ENCODE measurements around the gene HYDIN.
A peak's percentile ranks its signal among the peaks of the same experiment; 100 is the strongest.

The HYDIN gene

DNA sequence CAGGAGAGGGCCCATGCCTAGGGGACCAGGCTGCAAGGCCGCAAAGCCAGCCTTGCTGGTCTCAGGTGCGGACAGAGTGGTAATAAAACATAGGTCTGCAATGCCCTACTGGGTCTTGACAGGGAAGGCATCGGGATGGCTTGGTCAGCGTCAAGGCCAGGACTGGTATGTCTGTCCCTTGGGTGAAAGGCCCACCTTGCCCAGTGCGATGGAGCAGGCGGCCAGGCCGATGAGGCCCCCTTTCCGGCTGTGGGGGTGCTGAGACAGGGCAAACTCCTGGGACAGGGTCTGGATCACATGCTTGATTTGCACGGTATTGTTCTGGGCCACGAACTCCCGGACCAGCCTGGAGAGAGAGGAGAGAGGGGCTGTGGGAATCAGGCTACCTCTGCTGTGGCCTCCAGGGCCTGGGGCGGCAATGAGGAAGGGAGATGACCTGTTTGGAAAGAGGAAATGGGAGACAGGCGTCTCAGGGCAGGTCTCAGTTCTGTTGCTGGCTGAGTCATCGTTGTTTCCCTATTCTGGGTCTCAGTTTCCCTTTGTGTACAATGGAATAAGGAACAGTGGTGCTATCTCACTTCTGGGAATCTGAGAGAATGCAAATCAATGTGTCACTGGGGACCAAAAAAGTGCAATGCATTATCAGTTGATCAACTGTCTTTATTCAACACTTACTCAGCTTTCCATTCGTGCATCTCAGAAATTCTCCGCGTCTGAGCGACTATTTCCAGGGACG, 444.3 kb downstream of the HYDIN start:
- no peak for DNase-seq (ENCODE audit: low spot score)

- DNase-seq (ENCODE audit: low spot score): no peak
These were observed 445.6 kb downstream of the HYDIN start for GRCh38 chr16:70784692-70785555.

GRCh38 chr16:70782237-70782636, 448.3 kb downstream of the HYDIN start:
- DNase-seq (ENCODE audit: low spot score): no peak

GRCh38 chr16:70781800-70782199, 448.7 kb downstream of the HYDIN start:
- DNase-seq (ENCODE audit: low spot score): no peak

GRCh38 chr16:70780546-70780945, 450.0 kb downstream of the HYDIN start:
- no peak for DNase-seq (ENCODE audit: low spot score)

DNA sequence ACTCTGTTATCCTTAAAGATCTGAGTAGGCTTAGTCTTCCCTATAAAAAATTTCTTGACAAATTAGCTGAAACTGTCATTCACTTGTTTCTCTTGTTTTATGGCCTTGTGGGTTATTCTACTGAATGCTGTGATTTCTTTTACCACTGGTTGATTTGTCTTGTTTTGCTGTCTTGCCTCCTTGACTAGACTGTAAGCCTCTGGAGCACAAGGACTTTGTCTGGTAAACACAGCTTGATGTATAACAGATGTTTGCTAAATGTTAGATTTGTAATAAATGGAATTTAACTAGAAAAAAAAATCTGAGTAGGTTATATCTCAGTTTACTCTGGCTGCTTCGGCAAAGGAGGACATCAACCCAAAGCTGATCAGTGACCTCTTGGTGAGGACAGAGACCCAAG, 451.2 kb downstream of the HYDIN start:
- no peak for DNase-seq (ENCODE audit: low spot score)

GRCh38 chr16:70778901-70779309, 451.6 kb downstream of the HYDIN start:
- DNase-seq (ENCODE audit: low spot score): peak; percentile 78

- DNase-seq (ENCODE audit: low spot score): no peak
These were observed 452.5 kb downstream of the HYDIN start for GRCh38 chr16:70777973-70778406.

- DNase-seq (ENCODE audit: low spot score): no peak
These were observed 453.0 kb downstream of the HYDIN start for GRCh38 chr16:70777496-70777895.

DNA sequence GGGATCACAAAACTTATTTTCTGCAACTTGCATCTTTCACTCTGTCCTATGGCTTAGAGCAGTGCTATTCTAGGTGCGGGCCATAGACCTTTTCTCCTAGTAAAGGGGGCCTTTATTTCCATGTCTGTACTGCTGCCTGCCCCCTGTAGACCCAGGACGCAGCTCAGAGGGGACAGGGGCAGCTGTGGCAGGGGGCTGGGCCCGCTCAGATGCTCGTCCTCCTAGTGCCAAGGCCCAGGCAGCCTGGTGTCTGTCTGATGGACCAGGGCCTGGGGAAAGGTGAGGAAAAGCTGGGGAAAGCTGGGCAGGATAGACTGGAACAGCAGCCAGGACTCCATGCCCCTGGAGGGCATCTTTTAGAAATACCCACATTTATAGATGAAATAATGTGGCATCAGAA, 455.1 kb downstream of the HYDIN start:
- no peak for DNase-seq (ENCODE audit: low spot score)

DNA sequence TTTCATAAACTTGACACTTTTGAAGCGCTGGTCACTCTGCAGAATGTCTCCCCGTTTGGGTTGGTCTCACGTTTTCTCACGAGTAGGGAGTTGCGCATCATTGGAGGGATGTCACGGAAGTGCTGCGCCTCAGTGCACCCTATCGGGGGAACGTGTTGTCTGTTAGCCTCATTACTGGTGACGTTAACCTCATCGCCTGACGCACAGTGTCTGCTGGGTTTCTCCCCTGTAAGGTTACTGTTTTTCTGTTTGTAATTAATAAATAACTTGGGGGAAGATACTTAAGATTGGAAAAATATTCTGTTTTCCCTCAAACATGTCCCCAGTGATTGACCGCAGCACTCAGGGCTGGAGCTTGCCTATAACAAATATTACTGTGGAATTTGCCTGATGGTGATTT, 456.3 kb downstream of the HYDIN start:
- no peak for DNase-seq (ENCODE audit: low spot score)

- no peak for DNase-seq (ENCODE audit: low spot score)
These were observed 458.0 kb downstream of the HYDIN start for GRCh38 chr16:70772493-70772892.

DNA sequence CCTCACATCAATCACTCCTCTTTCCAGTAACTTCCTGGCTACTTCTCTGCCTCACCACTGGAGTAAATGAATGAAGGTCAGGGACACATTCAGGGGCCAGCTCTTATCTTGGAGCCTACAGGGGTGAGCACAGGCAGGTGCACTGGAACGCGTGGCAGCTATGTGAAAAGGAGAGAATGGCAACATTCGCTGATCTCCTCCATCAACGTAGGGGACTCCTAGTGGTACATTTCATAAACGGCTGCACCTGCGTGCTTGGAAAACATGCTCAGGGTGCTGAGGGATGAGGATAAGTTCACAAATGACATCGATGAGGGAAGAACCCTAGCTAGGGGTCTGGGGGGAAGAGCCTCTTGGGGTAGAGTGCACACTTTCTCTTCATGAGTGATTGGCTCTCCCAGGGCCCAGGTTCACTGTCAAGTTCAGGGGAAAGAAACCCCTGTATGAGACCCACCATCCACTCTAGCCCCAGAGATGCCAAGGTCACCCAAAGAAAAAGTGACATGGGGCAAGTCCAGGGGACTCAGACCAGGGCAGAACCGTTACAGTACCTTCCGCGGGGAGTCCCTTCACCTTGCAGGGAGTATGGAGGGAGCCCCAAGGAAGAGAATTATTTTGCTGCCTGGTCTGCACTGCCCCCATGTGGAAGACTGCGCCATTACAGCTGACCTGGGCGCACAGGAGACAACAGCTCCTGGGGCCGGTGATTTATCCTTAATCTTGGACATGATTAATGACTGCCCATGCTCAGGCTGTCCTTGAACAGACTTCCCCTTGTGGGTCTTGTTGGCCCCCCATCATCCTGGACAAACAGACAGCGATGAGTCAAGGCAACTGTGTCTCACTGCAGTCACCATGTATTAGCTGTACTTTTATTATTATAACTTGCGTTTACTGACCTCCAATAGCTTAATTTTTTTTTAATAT, 459.6 kb downstream of the HYDIN start:
- peak; percentile 70 for DNase-seq (ENCODE audit: low spot score)

GRCh38 chr16:70770291-70770625, 460.3 kb downstream of the HYDIN start:
- no peak for DNase-seq (ENCODE audit: low spot score)

- no peak for DNase-seq (ENCODE audit: low spot score)
These were observed 460.8 kb downstream of the HYDIN start for GRCh38 chr16:70769761-70770160.

GRCh38 chr16:70769131-70769530, 461.4 kb downstream of the HYDIN start:
- DNase-seq (ENCODE audit: low spot score): no peak

GRCh38 chr16:70768203-70768580, 462.3 kb downstream of the HYDIN start:
- DNase-seq (ENCODE audit: low spot score): no peak

DNA sequence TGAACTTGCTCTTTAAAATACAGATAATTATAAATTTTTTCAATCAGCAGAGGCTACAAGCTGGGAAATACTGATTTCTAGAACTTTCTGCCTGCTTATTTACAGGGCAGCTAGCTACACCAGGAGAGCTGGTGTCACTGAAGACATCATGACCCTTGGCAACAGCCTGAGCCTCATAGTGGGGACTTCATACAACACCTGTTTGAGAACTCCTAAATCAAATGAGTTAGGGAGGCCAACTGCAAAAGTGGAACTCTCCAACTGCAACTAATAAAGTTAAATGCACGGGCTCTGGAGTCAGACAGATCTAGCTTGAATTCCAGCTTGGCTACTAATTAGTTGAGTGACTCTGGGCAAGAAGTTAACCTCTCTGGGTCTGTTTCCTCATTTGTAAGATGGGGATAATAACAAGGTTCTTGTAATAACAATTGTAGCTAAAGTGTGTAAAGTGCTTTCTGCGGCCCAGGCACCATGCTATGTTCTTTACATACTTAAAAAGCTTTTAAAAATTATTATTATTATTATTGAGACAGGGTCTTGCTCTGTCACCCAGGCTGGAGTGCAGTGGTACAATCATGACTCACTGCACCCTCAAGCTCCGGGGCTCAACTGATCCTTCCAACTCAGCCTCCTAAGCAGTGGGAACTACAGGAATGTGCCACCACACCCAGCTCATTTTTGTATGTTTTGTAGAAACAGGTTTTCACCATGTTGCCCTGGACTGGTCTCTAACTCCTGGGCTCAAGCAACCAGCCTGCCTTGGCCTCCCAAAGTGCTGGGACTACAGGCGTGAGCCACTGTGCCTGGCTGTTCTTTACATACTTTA, 462.9 kb downstream of the HYDIN start:
- no peak for DNase-seq (ENCODE audit: low spot score)

DNA sequence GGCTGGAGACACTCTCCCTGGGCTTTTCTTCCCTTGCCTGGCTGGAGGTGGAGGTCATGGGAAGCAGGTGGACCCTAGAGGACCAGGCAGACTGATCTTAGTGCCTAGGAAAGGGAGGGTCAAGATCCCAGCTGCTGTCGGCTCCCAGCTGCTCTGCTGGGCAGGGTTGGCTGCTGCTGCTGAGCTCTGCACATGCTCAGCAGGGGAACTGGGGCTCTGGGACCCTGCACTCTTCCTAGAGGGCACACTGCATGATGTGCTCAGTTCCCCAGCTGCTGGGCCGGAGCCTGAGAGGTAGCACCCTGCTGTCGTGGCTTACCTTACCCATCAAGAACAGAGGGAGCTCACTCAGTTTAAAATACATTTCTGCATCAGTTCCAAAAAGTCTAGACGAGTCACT, 463.9 kb downstream of the HYDIN start:
- DNase-seq (ENCODE audit: low spot score): no peak

- no peak for DNase-seq (ENCODE audit: low spot score)
These were observed 464.3 kb downstream of the HYDIN start for GRCh38 chr16:70766176-70766575.

DNA sequence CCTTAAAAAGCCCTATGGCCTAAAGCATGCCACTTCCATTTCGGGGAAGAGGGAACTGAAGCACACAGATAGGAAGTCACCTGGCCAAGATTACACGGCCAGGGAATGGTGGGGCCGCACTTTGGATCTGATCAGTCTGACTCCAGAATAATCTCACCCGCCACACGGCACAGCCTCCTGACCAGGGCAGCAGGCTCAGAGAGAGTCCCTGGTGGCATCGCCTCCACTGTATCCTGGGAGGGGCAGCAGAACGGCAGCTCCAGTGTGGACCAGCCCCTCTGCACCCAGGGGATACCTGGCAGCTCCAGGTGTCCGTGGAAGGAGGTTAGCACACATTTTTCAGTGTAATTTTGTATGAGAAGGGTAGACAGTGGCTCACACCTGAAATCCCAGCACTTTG, 465.0 kb downstream of the HYDIN start:
- DNase-seq (ENCODE audit: low spot score): no peak

DNA sequence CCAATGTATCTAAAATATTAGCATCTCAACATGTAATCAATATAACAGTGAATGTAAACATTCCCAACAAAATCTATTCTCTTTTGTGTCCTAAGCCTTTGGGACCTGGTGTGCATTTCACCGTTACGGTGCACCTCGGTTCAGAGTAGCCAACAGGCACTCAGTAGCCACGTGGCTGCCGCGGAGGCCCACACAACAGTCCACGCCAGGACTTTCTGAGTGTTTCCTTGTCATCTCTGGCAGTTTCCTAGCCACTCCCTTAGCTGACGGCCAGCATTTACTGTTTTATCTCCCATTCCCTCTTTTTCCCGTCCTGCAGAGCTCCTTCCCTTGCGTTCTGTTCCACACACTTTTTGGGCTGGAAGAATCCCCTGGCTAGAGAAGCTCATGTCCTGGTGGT, 465.9 kb downstream of the HYDIN start:
- DNase-seq (ENCODE audit: low spot score): no peak

Data from hepatic stellate cell (primary cell).